GM15510 (cell line): ENCODE measurements around the gene FLNC.

Source experiments
- POLR2A ChIP-seq: IDR thresholded peaks from 3 replicates; pipeline ENCODE4 v1.6.1; 2011; ENCODE audit warnings: borderline replicate concordance; ENCODE audit not compliant: insufficient read length; ENCODE audit errors: extremely low read depth

FLNC gene

DNA sequence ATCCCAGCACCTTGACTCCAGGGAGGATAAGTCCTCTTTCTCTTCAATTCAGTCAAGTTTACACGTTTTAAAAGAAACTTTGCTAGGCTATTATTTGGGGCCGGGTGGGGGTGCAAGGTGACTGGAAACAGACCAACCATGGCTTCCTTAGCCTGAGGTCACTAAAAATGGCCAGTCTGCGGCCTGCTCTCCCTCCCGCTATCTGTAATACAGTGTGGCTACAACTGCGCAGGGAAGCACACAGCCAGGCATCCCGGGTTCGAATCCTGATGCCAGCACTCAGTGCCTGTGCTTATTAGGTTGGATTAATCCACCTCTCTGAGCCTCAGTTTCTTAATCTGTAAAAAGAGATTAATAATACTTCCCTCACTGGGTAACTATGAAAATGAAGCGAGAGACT is 51.9 kb downstream of the FLNC start:
- no peak for TF ChIP-seq POLR2A

DNA sequence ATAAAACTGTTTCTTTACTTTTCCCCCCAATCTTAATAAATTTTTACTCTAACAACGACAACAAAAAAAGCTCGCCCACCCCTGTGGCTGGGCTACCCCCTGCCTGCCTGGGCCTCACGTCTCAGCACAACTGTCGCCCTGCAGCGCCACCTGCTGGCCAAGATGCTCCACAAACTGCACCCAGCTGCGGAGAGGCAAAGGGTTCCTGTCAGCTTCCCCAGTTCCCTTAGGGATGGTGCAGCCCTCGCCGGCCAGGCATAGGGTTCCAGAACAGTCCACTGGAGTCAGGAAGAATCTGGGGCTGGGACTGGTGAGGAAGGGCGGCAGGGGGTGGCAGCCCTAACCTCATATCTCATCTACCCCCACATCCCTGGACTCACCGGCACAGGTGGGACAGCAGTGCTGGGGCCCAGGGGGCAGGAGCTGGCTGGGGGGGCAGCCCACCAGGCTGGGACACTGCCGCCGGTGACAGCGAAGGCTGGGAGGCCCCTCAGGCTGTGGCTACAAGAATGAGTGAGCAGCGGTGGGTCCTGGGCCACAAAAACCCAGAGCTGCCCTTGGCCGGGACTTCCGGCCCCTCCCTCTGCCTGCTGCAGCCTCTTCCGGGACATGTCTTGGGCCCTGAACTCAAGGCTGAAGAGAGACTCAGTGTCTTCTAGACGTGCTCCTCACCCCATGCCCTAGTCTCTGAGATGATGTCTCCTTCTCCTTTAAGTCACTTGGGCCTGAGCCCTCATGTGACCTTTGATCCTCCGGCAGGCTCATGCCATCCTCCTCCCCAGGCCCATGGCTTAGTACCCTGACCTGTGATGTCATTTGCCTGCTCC is 53.6 kb downstream of the FLNC start:
- peak; percentile 49 for TF ChIP-seq POLR2A

DNA sequence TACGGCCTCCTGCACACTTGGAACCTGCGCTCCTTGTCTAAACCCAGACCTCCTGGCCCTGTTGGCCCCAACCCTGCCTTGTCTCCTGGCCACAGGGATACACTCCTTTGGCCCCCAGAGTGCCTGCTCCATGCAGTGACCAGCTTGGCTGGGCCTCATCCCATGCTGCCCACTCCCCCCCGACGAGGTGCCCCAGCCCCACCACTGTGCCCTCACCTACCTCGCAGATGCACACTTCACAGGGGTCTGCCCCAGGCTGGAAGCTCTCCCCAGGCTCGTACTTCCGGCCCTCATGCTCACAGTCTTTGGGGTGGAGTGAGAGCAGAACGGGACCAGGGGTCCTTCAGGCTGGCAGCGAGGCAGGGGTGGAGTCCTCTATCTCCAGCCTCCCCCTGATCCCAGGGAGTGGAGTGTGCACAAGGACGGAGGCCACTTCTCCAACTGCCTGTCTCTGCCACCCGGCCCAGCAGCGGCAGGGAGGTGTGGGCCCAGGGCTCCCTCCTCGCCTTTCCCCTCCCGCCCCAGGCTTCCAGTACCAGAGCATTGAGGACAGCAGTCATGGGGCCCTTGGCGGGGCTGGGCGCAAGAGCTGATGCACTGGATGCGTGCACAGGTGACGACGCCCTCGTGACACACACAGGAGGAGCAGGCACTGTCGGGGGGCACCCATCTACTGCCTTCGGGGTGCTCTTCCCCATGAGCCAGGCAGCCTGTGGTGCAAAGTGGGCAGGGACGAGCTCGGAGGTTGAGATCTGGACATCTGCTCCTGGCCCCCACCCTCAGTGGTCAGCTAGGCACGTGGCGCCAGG is 54.6 kb downstream of the FLNC start:
- TF ChIP-seq POLR2A, result no peak

DNA sequence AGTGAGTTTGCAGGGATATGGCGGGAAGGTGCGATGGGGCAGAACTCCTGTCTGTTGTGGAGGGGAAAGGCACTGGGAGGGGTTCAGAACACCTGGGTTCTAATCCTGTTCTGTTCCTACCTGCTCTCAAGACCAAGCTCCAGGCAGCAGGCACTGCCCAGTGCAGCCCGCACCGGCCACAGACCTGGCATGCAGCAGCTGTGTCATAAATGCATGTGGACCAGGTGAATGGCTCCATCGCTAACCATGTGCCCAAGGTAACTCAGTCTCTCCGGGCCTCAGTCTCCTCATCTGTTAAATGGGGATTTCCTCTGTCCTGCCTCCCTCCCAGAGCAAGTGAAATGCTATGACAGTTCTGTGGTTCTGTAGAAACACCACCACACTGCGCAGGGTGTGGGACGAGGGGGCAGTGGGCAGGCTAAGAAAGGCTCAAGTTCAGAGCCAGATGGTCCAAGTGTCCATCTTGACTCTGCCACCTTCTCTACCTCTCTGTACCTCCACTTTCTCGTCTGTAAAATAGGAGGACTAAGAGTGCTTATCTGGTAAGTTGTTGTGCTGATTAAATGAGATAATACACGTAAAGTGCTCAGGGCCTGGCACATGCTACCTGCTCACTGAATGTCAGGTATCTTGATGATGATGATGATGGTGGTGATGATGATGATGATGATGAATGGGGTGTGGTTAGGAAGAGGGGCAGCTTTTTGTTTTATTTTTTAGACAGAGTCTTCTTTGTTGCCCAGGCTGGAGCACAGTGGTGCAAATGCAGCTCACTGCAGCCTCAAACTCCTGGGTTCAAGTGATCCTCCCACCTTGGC is 55.4 kb downstream of the FLNC start:
- no peak for TF ChIP-seq POLR2A

DNA sequence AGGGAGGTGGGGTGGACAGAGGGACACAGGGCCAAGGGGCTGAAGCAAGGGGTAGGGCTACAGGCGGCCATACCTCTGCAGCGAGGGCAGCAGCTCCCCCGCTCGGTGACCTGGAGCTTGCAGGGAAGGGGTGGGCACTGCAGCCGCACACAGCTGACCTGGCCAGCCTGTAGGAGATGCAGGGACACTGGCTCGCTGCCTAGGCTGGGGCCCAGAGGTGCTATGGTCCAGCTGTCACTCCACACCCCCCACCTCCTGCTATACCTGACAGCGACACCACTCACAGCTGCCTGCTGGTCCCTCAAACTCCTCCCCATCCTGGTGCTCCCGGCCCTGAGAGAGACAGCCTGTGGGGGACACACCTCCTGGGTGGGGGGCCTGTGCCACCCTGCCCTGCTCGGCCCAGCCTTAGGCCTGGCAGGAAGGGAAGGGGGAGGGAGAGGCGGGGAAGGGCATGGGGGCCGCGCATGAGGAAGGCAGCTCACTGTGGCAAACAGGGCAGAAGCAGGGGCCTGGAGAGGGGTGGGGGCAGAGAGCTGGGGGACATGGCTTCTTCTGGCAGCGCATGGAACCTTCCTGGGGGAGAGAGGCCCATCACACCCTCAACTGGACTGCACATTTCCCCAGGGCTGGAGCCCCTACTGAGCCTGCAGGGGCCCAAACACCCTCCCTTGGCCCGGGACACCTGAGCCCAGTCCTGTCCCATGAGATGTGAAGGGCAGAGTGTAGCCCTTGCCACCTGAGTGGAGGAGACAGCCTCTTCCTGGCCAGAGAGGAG is 56.4 kb downstream of the FLNC start:
- no peak for TF ChIP-seq POLR2A

DNA sequence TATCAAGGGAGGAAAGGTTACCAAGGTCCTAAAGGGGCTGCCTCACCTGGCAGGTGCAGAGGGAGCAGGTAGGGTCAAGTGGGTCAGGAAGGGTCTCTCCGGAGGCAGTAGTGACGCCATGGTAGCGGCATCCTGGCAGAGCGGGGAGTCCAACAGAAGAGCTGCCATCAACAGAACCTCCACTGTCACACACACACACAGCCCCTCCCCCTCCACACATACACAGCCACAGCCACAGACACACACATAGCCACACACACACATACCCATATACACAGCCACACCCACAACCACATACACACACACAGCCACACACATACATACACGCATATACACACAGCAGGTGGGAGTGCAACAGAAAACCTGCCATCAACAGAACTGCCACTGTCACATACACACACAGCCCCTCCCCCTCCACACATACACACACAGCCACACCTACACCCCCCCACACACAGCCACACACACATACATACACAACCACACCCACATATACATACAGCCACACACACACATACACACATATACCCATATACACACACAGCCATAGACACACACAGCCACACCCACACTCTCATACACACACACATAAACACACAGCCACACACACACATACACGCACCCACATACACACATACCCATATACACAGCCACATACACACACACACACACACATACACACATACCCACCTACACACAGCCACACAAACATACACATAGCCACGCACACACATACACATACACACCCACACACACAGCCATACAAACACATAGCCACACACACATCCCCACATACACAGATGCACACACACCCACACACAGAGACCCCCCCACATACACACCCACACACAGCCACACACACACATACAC is 57.2 kb downstream of the FLNC start:
- TF ChIP-seq POLR2A, result no peak

DNA sequence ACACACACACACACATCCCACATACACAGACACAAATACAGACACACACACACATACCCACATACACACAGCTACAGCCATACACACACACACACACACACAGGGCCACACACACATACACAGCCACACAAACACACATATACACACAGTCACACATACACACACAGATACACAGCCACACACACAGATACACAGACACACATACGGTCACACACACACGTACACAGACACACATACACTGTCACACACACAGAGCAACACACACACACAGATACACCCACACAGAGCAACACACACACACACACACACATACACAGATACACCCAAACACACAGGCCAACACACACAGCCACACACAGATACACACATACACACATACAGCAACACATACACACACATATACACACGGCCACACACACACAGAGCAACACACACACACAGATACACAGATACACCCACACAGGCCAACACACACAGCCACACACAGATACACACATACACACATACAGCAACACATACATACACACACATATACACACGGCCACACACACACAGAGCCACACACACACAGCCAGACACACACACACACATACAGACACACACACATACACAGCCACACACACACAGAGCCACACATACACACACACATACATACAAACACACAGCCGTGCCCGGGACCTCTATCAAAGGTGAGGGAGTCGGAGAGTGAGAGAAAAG is 58.0 kb downstream of the FLNC start:
- no peak for TF ChIP-seq POLR2A

DNA sequence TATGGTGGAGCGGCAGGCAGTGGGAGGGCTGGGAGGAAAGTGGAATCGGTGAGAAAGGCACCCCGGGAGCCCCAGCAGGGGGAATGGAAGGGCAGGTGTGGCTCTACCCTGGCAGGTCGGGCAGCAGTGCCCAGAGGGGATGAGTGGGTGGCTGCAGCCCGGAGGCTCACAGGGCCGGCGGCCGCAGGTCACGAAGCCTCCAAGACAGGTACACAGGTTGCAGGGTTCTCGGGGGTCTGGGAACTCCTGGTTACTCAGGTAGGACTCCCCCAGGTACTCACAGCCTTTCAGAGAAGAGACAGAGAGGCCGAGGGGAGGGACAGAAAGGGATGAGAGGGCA is 58.5 kb downstream of the FLNC start:
- no peak for TF ChIP-seq POLR2A

DNA sequence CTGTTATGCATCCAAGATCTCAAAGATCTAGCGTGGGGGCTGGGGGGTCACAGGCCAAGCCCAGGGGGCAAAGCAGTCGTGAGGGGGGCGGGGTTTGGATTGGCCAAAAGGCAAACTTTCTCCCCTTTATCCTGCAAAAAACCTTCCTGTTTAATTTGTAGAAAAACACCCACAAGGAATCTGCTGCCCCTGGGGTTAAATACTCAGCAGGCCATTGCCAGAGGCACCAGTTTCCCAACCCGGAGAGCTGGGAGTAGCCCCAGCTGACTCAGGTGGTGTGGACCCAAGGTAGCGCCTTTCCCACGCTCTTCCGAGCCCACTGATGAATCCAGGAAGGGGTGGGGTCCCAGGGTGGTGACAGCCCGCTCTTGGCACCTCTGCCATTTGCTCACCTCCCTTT is 58.9 kb downstream of the FLNC start:
- TF ChIP-seq POLR2A, result no peak

DNA sequence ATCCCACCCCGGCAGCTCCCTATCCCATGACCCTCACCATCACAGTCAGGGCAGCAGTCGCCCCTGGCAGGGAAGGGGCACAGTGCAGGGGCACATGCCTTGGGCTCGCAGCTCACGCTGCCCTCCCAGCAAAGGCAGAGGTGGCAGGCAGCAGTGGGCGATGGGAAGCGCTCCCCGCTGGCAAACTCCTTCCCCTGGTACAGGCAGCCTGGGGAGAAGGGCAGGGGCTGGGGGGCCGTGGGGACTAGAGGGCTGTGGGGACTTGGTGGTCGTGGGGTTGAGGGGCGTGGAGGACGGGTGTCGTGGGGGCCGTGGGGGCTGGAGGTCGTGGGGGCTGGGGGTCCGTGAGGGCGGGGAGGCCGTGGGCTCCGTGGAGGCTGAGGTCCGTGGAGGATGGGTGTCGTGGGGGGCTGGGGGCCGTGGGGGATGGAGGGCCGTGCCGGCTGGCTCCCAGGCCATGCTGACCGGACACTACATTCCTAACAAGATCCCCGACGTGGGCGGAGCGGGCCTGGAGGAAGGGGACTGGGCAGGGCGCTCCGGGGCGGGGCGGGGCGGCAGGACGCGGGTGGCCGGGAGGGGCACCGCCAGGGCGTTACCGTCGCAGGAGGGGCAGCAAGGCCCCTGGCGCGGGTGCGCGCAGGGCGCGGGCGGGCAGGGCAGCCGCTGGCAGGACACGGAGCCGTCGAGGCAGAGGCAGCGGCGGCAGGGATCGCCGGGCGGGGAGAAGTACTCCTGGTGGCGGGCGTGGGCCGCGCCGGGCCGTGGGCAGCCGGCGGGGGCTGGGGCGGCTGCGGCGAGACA is 60.3 kb downstream of the FLNC start:
- no peak for TF ChIP-seq POLR2A

DNA sequence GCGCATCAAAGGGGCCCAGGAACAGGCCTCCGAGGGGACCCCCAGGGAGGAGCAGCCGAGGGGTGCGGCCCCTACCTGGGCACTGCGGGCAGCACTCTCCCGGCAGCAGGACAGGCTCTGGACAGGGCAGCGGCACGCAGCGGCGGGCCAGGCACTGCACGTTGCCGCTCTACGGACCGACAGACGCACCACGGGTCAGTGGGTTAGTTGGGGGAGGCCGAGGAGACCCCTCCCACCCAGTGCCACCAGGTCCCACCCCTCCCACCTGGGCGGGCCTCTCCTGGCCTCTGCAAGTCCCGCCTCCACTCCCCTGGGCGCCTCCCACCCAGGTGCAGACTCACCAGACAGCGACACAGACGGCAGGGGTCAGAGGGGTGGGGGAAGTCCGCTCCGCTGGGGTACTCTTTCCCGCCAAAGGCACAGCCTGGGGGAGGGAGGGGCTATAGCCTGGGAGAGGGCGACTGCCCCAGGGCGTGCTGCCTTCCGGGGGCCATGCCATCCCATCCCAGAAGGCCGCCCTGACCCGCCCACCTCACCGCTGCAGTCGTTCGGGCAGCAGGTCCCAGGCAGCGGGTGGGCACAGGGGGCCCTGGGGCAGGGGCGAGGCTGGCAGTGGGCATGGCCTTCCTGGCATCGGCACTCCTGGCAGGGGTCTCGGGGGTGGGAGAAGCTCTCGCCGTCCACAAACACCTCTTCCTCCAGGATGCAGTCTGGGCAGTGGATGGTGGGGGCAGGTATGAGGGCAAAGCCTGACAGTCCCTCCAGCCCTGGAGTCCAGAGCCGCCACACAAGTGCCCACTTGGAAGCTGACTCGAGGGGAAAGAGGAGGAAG is 61.1 kb downstream of the FLNC start:
- TF ChIP-seq POLR2A, result no peak
